AG04450 (cell line): ENCODE results near the gene ATG14. TPM values are rescaled to one million over a fixed set of nuclear protein-coding genes. Genes with fewer than 3 reads are reported as not detected.

ENCODE experiments used
- CTCF ChIA-PET: fragments of 300-600, 350-600 bp; formaldehyde crosslinking; extraction: SDS; loops from one replicate; lab custom pipeline; 2022; ENCODE audit warnings: antibody characterized with exemption, inconsistent platforms; lab: Charles Lee
- POLR2A ChIA-PET: fragments of 350-600 bp; formaldehyde crosslinking; extraction: SDS; loops from one replicate; lab custom pipeline; 2021; ENCODE audit warnings: antibody characterized with exemption, inconsistent platforms; lab: Yijun Ruan, JAX
- DNase-seq: peaks from one replicate; pipeline ENCODE4 v3.0.0-alpha.2; 2011; ENCODE audit warnings: low read depth, low spot score
- H3K27ac ChIP-seq: one replicate; pipeline ENCODE4 v1.5.1; 2012; ENCODE audit warnings: low read depth, low read length, control low read depth
- H3K27me3 ChIP-seq: one replicate; pipeline ENCODE4 v1.6.0; 2012; ENCODE audit warnings: low read length; ENCODE audit not compliant: control insufficient read depth, insufficient read depth
- H3K4me3 ChIP-seq: 2 replicates; pipeline ENCODE4 v1.5.1; 2011; ENCODE audit warnings: mild to moderate bottlenecking, low read depth, low read length, control low read depth
- H3K9me3 ChIP-seq: 2 replicates; pipeline ENCODE4 v1.5.1; 2012; ENCODE audit warnings: low read length; ENCODE audit not compliant: control insufficient read depth, insufficient read depth
- polyA plus RNA-seq: library from polyadenylated mRNA; depleted of rRNA; stranded (reverse); fragments of >200 nt; gene quantifications from 2 replicates; pipeline ENCODE4 v1.2.3, GENCODE V29; 2011; rRNA removed
- small RNA-seq: library from RNA; depleted of rRNA; stranded (forward); fragments of <200 nt; gene quantifications from one replicate; pipeline ENCODE3, GENCODE V24; 2012; ENCODE audit warnings: low read depth; ENCODE audit not compliant: insufficient read length
- TF ChIP-seq, protein P1 (sequence below): IDR thresholded peaks from 2 replicates; pipeline ENCODE4 v1.5.1; 2011; ENCODE audit warnings: low read depth, low read length, control low read depth, inconsistent platforms

Gene ATG14
- polyA plus RNA-seq, 1 experiment, result 14.9 TPM

DNA sequence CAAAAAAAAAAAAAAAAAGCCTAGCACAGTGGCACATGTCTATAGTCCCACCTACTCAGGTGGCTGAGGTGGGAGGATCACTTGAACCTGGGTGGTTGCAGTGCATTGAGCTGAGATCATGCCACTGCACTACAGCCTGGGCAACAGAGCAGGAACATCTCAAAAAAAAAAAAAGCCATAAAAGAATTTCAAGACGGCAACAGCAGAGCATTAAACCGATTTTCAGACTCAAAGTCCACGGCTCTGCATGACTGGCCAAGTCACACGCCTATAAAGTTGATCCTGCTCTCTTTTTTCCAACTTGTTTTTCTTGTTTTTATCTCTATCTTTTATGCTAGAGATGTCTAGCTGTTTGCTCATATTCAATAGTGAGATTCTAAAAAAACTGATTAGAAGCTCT is 95.1 kb downstream of the ATG14 start:
- CTCF ChIA-PET, result interaction anchor here (0.8 to 1.0 kb wide), 2 partner anchors 39 to 51 kb away, joined by 3 to 5 read pairs; no protein-coding TSS in a partner anchor
- POLR2A ChIA-PET, result interaction anchor here (0.6 kb wide), 1 partner anchor 63 kb away, joined by 3 read pairs; no protein-coding TSS in a partner anchor
- TF ChIP-seq, protein P1, sequence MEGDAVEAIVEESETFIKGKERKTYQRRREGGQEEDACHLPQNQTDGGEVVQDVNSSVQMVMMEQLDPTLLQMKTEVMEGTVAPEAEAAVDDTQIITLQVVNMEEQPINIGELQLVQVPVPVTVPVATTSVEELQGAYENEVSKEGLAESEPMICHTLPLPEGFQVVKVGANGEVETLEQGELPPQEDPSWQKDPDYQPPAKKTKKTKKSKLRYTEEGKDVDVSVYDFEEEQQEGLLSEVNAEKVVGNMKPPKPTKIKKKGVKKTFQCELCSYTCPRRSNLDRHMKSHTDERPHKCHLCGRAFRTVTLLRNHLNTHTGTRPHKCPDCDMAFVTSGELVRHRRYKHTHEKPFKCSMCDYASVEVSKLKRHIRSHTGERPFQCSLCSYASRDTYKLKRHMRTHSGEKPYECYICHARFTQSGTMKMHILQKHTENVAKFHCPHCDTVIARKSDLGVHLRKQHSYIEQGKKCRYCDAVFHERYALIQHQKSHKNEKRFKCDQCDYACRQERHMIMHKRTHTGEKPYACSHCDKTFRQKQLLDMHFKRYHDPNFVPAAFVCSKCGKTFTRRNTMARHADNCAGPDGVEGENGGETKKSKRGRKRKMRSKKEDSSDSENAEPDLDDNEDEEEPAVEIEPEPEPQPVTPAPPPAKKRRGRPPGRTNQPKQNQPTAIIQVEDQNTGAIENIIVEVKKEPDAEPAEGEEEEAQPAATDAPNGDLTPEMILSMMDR, result no peak

More for the DNA sequence above, 95.1 kb downstream of the ATG14 start:
- Histone ChIP-seq H3K27me3 (no peaks in the 10 kb centered on the region), H3K9me3 (peaks cover 12% of the 10 kb centered on the region), H3K4me3 (no peak overlapping the region), H3K27ac (no peak overlapping the region)
- DNase-seq, result no peak

Small RNAs within 50 kb of the gene (small RNA-seq; reads per million reads assigned to genes)
- gene AL356801.1, result not detected

Other genes starting within 250 kb of the ATG14 start
- 9.0 and 16.4 TPM in 2 replicates for gene DLGAP5, start 220.2 kb downstream of the ATG14 start, polyA plus RNA-seq
- 26.8 and 30.9 TPM in 2 replicates for gene FBXO34, start 140.4 kb downstream of the ATG14 start, polyA plus RNA-seq
- not detected in 2 replicates for gene TBPL2, start 28.8 kb upstream of the ATG14 start, polyA plus RNA-seq
- 69.7 and 129 TPM in 2 replicates for gene KTN1, start 168.4 kb upstream of the ATG14 start, polyA plus RNA-seq